Panc1 (cell line): ENCODE measurements around the gene ZFYVE28.

Source experiments
- SIN3A ChIP-seq: IDR thresholded peaks from 2 replicates; pipeline ENCODE4 v1.6.1; 2012; ENCODE audit warnings: low read depth, mild to moderate bottlenecking, low read length, moderate library complexity, borderline replicate concordance; ENCODE audit not compliant: insufficient read depth
- TF ChIP-seq, protein P1 (sequence below): fragments of 450-650 bp; IDR thresholded peaks from 2 replicates; pipeline ENCODE4 v1.5.1; 2017; ENCODE audit warnings: mild to moderate bottlenecking

DNA sequence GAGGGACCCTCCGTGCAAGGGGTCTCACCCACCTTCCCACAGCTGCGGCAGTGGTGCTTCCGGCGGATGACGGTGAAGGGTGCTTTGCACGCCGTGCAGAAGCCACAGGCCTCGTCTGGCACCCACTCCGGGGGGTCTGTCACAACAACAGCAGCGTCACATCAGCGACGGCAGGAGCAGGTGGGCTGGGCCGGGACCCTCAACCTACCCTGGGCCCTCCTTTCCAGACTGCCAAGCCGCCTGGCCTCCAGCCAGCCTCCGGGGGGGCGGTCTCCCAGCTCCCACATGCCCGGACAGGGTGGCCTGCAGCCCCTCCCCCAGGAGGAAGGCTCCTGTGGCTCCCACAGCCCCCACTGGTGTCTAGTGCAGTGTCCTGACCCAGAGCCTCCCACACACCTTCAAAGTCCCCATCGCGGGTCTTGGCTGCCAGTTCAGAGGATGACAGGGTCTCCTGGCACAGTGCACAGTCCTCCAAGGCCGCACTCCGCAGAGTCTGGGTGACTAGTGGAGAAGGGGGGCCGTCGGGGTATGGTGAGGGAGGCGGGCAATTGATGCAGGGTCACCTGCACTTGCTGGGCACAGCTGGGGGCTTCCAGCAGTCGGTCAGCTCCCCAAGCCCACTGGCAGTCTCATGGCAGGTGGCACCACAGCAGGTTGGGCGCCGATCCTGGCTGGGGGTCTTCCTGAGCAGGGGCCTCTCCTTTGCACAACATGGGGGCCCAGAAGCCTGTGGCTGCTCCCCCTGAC, 147.0 kb downstream of the ZFYVE28 start:
- TF ChIP-seq, protein P1, sequence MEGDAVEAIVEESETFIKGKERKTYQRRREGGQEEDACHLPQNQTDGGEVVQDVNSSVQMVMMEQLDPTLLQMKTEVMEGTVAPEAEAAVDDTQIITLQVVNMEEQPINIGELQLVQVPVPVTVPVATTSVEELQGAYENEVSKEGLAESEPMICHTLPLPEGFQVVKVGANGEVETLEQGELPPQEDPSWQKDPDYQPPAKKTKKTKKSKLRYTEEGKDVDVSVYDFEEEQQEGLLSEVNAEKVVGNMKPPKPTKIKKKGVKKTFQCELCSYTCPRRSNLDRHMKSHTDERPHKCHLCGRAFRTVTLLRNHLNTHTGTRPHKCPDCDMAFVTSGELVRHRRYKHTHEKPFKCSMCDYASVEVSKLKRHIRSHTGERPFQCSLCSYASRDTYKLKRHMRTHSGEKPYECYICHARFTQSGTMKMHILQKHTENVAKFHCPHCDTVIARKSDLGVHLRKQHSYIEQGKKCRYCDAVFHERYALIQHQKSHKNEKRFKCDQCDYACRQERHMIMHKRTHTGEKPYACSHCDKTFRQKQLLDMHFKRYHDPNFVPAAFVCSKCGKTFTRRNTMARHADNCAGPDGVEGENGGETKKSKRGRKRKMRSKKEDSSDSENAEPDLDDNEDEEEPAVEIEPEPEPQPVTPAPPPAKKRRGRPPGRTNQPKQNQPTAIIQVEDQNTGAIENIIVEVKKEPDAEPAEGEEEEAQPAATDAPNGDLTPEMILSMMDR = no peak
- no peak for TF ChIP-seq SIN3A
